ENCODE results near the gene MGP. TPM values are rescaled to one million over a fixed set of nuclear protein-coding genes. Genes with fewer than 3 reads are reported as not detected.

The MGP gene
- total RNA-seq, 1 experiment from 2014 or later = 0.72 TPM

- Histone ChIP-seq H3K4me3 (ENCODE audit: low read depth in 2 of 2, low read length in 2 of 2) (no peak overlapping the region), H3K27me3 (ENCODE audit: control insufficient read depth, insufficient read depth, low read length) (no peaks in the 10 kb centered on the region), H3K36me3 (ENCODE audit: control insufficient read depth, insufficient read depth, low read length) (no peaks in the 10 kb centered on the region), H3K27ac (ENCODE audit: low read length) (no peak overlapping the region), H3K9me3 (ENCODE audit: control insufficient read depth, insufficient read depth, low read depth, low read length) (no peaks in the 10 kb centered on the region), H3K4me1 (ENCODE audit: control insufficient read depth, insufficient read depth, low read length) (no peaks in the 10 kb centered on the region)
- CTCF ChIA-PET = no interaction called here
- TF ChIP-seq SIN3A (IDR thresholded peaks at IDR 0.05; ENCODE audit: borderline replicate concordance, insufficient read depth, low read depth, low read length) = no peak
- TF ChIP-seq CTCF (IDR thresholded peaks at IDR 0.05) = no peak
- TF ChIP-seq POLR2AphosphoS5 (IDR thresholded peaks at IDR 0.05; ENCODE audit: low read depth, low read length) = no peak
- TF ChIP-seq REST (IDR thresholded peaks at IDR 0.05; ENCODE audit: insufficient read depth in 1 of 2, low read depth in 2 of 2, low read length in 1 of 2) = no peak
- no peak for TF ChIP-seq TCF7L2 (IDR thresholded peaks at IDR 0.05; ENCODE audit: low read depth, low read length)
- DNase-seq (ENCODE audit: low read depth, low spot score) = no peak
- no peak for ATAC-seq
- no TSS peak for BruUV-seq (replicated peaks)
- intact Hi-C loops (cut with micrococcal nuclease; ENCODE audit: unreplicated experiment) = loop anchor here (10.0 kb wide), 1 partner anchor 384 kb away; the partner anchor contains the start of gene RERG
- POLR2A ChIA-PET = no interaction called here
- in situ Hi-C loops (cut with HindIII; ENCODE audit: low pct_unique_long_range_greater_than_20kb, low sequenced_read_pairs) = no loop called here
These were observed 45.0 kb downstream of the MGP start for GRCh38 chr12:14840616-14841015.

GRCh38 chr12:14839262-14839661 lies 46.4 kb downstream of the MGP start:
- POLR2A ChIA-PET = no interaction called here
- no peak for DNase-seq (ENCODE audit: low read depth, low spot score)
- Histone ChIP-seq H3K9me3 (ENCODE audit: control insufficient read depth, insufficient read depth, low read depth, low read length) (no peaks in the 10 kb centered on the region), H3K4me3 (ENCODE audit: low read depth in 2 of 2, low read length in 2 of 2) (no peak overlapping the region), H3K27me3 (ENCODE audit: control insufficient read depth, insufficient read depth, low read length) (no peaks in the 10 kb centered on the region), H3K36me3 (ENCODE audit: control insufficient read depth, insufficient read depth, low read length) (no peaks in the 10 kb centered on the region), H3K27ac (ENCODE audit: low read length) (no peak overlapping the region), H3K4me1 (ENCODE audit: control insufficient read depth, insufficient read depth, low read length) (no peaks in the 10 kb centered on the region)
- ATAC-seq = no peak
- CTCF ChIA-PET = no interaction called here
- intact Hi-C loops (cut with micrococcal nuclease; ENCODE audit: unreplicated experiment) = no loop called here
- TF ChIP-seq POLR2AphosphoS5 (IDR thresholded peaks at IDR 0.05; ENCODE audit: low read depth, low read length) (no peak), REST (IDR thresholded peaks at IDR 0.05; ENCODE audit: insufficient read depth in 1 of 2, low read depth in 2 of 2, low read length in 1 of 2) (no peak), TCF7L2 (IDR thresholded peaks at IDR 0.05; ENCODE audit: low read depth, low read length) (no peak), CTCF (IDR thresholded peaks at IDR 0.05) (no peak), SIN3A (IDR thresholded peaks at IDR 0.05; ENCODE audit: borderline replicate concordance, insufficient read depth, low read depth, low read length) (no peak)
- in situ Hi-C loops (cut with HindIII; ENCODE audit: low pct_unique_long_range_greater_than_20kb, low sequenced_read_pairs) = no loop called here
- no TSS peak for BruUV-seq (replicated peaks)

Measured in Panc1 (cell line).